Parathyroid adenoma (tissue), 2 donors: ENCODE results near the gene GARIN5A.
A peak's percentile ranks its signal among the peaks of the same experiment; 100 is the strongest.

Experiments used
- H2AFZ ChIP-seq: fragments of 300-600 bp; sonication (generic); one replicate; pipeline ENCODE4 v1.7.0; 2017; ENCODE audit warnings: antibody characterized with exemption, mild to moderate bottlenecking
- H3K27ac ChIP-seq: fragments of 300-600 bp; sonication (generic); one replicate; pipeline ENCODE4 v1.7.0; 2017
- H3K27me3 ChIP-seq: fragments of 300-600 bp; sonication (generic); one replicate; pipeline ENCODE4 v1.7.0; 2017; ENCODE audit warnings: low read length; ENCODE audit not compliant: control insufficient read depth, insufficient read depth
- H3K36me3 ChIP-seq: fragments of 300-600 bp; sonication (generic); one replicate; pipeline ENCODE4 v1.7.0; 2017; ENCODE audit warnings: low read length; ENCODE audit not compliant: control insufficient read depth, insufficient read depth
- H3K4me1 ChIP-seq: fragments of 300-600 bp; sonication (generic); one replicate; pipeline ENCODE4 v1.7.0; 2017; ENCODE audit warnings: control low read depth
- H3K4me2 ChIP-seq: fragments of 300-600 bp; sonication (generic); one replicate; pipeline ENCODE4 v1.7.0; 2017; ENCODE audit warnings: low read length
- H3K4me3 ChIP-seq: fragments of 300-600 bp; sonication (generic); one replicate; pipeline ENCODE4 v1.7.0; 2017; ENCODE audit warnings: low read depth, low read length
- H3K79me2 ChIP-seq: fragments of 300-600 bp; sonication (generic); one replicate; pipeline ENCODE4 v1.7.0; 2017; ENCODE audit warnings: control low read depth
- H3K9ac ChIP-seq: fragments of 300-600 bp; sonication (generic); one replicate; pipeline ENCODE4 v1.7.0; 2017; ENCODE audit warnings: mild to moderate bottlenecking
- H3K9me3 ChIP-seq: fragments of 300-600 bp; sonication (generic); one replicate; pipeline ENCODE4 v1.7.0; 2017; ENCODE audit warnings: low read length; ENCODE audit not compliant: control insufficient read depth
- TF ChIP-seq, protein P1 (sequence below): fragments of 300-600 bp; sonication (generic); IDR thresholded peaks from one replicate; pipeline ENCODE4 v1.7.0; 2017; ENCODE audit warnings: antibody characterized with exemption, mild to moderate bottlenecking
- donor health status: primary hyperparathyroidism.

GARIN5A gene

DNA sequence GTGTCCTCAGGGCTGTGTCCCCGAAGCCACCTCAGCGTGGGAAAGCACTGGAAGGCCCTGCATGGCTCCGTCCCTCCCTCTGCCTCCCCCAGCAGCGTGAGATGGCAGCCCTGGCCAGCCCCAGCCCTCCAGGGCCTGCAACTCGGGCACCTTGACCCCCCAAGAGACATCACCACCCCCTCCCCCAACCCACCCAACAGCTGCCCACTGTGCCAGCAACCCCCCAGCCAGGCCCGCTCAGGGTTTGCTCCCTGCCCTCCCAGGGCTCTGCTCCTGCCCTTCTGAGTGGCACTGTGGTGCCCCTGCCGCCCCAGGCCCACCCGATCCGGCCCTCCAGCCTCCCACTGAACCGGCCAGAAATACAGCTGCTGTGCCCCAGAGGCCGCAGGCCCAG, 38.5 kb upstream of the GARIN5A start:
- Histone ChIP-seq H3K27me3 (no peaks in the 10 kb centered on the region), H3K36me3 (no peaks in the 10 kb centered on the region), H2AFZ (no peak overlapping the region), H3K27ac (no peak overlapping the region), H3K9me3 (no peaks in the 10 kb centered on the region), H3K4me1 (peaks cover 11% of the 10 kb centered on the region), H3K79me2 (no peaks in the 10 kb centered on the region), H3K4me2 (no peak overlapping the region), H3K9ac (no peak overlapping the region), H3K4me3 (no peak overlapping the region)
- TF ChIP-seq, protein P1, sequence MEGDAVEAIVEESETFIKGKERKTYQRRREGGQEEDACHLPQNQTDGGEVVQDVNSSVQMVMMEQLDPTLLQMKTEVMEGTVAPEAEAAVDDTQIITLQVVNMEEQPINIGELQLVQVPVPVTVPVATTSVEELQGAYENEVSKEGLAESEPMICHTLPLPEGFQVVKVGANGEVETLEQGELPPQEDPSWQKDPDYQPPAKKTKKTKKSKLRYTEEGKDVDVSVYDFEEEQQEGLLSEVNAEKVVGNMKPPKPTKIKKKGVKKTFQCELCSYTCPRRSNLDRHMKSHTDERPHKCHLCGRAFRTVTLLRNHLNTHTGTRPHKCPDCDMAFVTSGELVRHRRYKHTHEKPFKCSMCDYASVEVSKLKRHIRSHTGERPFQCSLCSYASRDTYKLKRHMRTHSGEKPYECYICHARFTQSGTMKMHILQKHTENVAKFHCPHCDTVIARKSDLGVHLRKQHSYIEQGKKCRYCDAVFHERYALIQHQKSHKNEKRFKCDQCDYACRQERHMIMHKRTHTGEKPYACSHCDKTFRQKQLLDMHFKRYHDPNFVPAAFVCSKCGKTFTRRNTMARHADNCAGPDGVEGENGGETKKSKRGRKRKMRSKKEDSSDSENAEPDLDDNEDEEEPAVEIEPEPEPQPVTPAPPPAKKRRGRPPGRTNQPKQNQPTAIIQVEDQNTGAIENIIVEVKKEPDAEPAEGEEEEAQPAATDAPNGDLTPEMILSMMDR, result no peak

GRCh38 chr19:50514346-50515167, 37.9 kb upstream of the GARIN5A start:
- H3K36me3 ChIP-seq, result no peaks in the 10 kb centered on the region
- H3K4me3 ChIP-seq, result no peak overlapping the region
- H3K27me3 ChIP-seq, result no peaks in the 10 kb centered on the region
- no peaks in the 10 kb centered on the region for H3K79me2 ChIP-seq
- H2AFZ ChIP-seq, result peak overlapping the region; percentile 83
- no peak overlapping the region for H3K4me2 ChIP-seq
- peaks cover 13% of the 10 kb centered on the region for H3K4me1 ChIP-seq
- peak overlapping the region; percentile 36 for H3K27ac ChIP-seq
- no peak overlapping the region for H3K9ac ChIP-seq
- H3K9me3 ChIP-seq, result no peaks in the 10 kb centered on the region
- TF ChIP-seq, protein P1, result no peak

DNA sequence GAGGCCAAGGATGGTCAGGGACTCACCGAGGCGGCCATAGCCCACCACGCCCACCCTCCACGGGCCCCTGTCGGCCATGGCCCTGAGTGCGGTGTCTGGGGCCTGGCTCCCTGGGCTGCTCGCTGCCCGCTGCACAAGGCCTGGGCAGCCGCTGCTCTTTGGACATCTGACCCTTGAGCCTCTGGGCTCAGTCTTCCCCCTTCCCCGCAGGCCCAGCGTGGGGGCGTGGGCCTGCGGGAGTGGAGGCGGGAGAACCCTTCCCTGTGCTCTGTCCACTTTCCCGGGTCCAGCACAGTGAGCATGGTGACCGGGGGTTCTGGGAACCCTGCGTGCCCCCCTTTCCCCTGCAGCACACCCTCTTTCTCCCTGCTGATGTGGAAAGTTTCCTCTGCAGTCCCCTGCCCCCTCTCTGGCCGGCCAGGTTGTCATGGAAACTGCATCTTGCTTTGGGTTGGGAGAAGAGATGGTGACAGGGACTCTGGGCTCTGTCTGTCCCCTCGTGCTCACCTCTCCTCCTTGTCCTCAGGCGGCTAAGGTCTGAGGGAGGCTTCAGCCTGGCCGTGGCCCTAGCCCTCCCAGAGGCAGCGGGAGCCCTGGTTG, 37.2 kb upstream of the GARIN5A start, which contains the start of gene ASPDH:
Gene ASPDH (minus strand): TSS at position 168 of the 600 bp plus-strand sequence. CDS start 90 bp downstream, at position 78.
- Histone ChIP-seq H3K4me3 (no peak within 1 kb of the TSS), H3K27me3 (no peaks in the 10 kb centered on the region), H3K9ac (no peak within 1 kb of the TSS), H3K9me3 (no peaks in the 10 kb centered on the region), H3K27ac (peak within 1 kb of the TSS; percentile 36), H3K36me3 (no peaks in the 10 kb centered on the region), H3K4me2 (no peak within 1 kb of the TSS), H3K4me1 (peaks cover 13% of the 10 kb centered on the region), H2AFZ (peak within 1 kb of the TSS; percentile 83), H3K79me2 (no peaks in the 10 kb centered on the region)
- TF ChIP-seq, protein P1, result no peak

DNA sequence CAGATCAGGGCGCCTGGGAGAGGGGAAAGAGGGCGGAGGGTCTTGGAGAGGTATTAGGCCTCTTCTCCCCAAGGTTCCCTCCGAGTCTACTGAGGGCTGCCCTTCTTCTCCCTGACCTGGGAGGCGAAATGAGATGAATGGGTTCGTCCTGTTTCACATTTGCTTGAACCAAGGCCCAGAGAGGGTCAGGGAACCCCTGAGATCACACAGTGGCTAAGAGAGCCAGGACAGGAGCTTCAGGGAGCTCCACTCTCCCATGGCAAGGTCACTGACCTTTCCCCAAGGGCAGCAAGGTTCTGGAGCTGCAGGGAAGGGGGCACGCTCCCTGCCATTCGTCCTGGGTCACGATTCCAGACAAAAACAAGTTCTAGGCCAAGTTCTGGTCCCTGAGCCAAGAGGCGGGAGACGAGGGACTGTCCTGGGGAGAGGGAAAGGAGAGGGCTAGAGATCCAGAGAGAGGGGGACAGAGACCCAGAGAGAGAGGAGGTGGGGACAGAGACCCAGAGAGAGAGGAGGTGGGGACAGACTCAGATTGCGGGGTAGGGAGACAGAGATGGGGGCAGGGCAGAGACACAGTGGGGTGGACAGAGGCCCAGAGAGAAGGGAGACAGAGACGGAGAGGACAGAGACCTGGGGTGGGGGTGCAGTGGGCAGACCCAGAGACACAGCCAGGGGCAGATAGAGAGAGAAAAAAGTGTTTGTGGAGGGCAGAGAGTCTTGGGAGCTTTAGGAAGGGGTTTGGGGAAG, 36.5 kb upstream of the GARIN5A start:
- Histone ChIP-seq H2AFZ (no peak overlapping the region), H3K4me3 (no peak overlapping the region), H3K27me3 (no peaks in the 10 kb centered on the region), H3K9ac (no peak overlapping the region), H3K4me2 (no peak overlapping the region), H3K79me2 (no peaks in the 10 kb centered on the region), H3K27ac (peak overlapping the region; percentile 6), H3K4me1 (peaks cover 13% of the 10 kb centered on the region), H3K9me3 (no peaks in the 10 kb centered on the region), H3K36me3 (no peaks in the 10 kb centered on the region)
- TF ChIP-seq, protein P1, result no peak
